SK-N-SH (cell line): ENCODE data around the gene IL18R1. TPM values are rescaled to one million over a fixed set of nuclear protein-coding genes. Genes with fewer than 3 reads are reported as not detected.

Experiments used
- CTCF ChIA-PET: fragments of 300-600, 350-600 bp; formaldehyde crosslinking; extraction: SDS; loops from one replicate; lab custom pipeline; 2021; lab: Yijun Ruan, JAX
- POLR2A ChIA-PET: fragments of 350-600 bp; sonication (Branson Sonifier 250); formaldehyde crosslinking; extraction: SDS; loops from one replicate; lab custom pipeline; 2020; ENCODE audit warnings: antibody characterized with exemption, inconsistent platforms; lab: Yijun Ruan, JAX
- DNase-seq: peaks from one replicate; pipeline ENCODE4 v3.0.0; 2012
- H2AFZ ChIP-seq: fragments of 200-600 bp; sonication (generic); 2 replicates; pipeline ENCODE4 v1.8.1; 2016; ENCODE audit warnings: antibody characterized with exemption, mild to moderate bottlenecking, low read depth
- H3F3A ChIP-seq: fragments of 200-600 bp; sonication (generic); replicated peaks from 2 replicates; pipeline ENCODE3; 2016; ENCODE audit warnings: antibody characterized with exemption, mild to moderate bottlenecking; ENCODE audit not compliant: insufficient read depth
- H3K27ac ChIP-seq, 2 experiments: fragments of 200-500 bp in 1 of 2; fragments of 200-600 bp in 1 of 2; sonication (Bioruptor generic) in 1 of 2; sonication (generic), shearing (Covaris generic) in 1 of 2; 2 replicates each; pipeline versions ENCODE4 v1.5.1 to v1.6.1; 2014 to 2016; ENCODE audit warnings: low read depth in 2 of 2, inconsistent platforms in 1 of 2, low read length in 1 of 2, mild to moderate bottlenecking in 1 of 2, mixed read lengths in 1 of 2
- H3K27me3 ChIP-seq: fragments of 200-600 bp; sonication (generic), shearing (Covaris generic); 2 replicates; pipeline ENCODE4 v1.6.1; 2016; ENCODE audit warnings: mixed run types; ENCODE audit not compliant: insufficient read depth
- H3K36me3 ChIP-seq, 2 experiments: fragments of 200-500 bp in 1 of 2; fragments of 200-600 bp in 1 of 2; sonication (Bioruptor generic) in 1 of 2; sonication (generic) in 1 of 2; replicated peaks in 1 of 2; 2 replicates each; pipeline versions ENCODE3 to v1.5.1; 2014 to 2016; ENCODE audit warnings: low read length in 1 of 2, mild to moderate bottlenecking in 1 of 2; ENCODE audit not compliant: insufficient read depth in 2 of 2, control insufficient read depth in 1 of 2
- H3K4me1 ChIP-seq, 2 experiments: fragments of 200-500 bp in 1 of 2; fragments of 200-600 bp in 1 of 2; sonication (Bioruptor generic) in 1 of 2; sonication (generic), shearing (Covaris generic) in 1 of 2; 2 replicates each; pipeline versions ENCODE4 v1.5.1 to v1.6.1; 2014 to 2016; ENCODE audit warnings: low read depth in 1 of 2, low read length in 1 of 2, mixed run types in 1 of 2; ENCODE audit not compliant: insufficient read depth in 2 of 2, control insufficient read depth in 1 of 2
- H3K4me2 ChIP-seq: fragments of 200-600 bp; sonication (generic), shearing (Covaris generic); 2 replicates; pipeline ENCODE4 v1.6.1; 2017; ENCODE audit warnings: mixed run types
- H3K4me3 ChIP-seq, 2 experiments: fragments of 200-500 bp in 1 of 2; fragments of 200-600 bp in 1 of 2; sonication (Bioruptor generic) in 1 of 2; sonication (generic), shearing (Covaris generic) in 1 of 2; 2 replicates each; pipeline versions ENCODE4 v1.5.1 to v1.8.1; 2014 to 2016; ENCODE audit warnings: low read depth in 2 of 2, inconsistent platforms in 1 of 2, low read length in 1 of 2, mild to moderate bottlenecking in 1 of 2, mixed read lengths in 1 of 2, moderate library complexity in 1 of 2
- H3K79me2 ChIP-seq: fragments of 200-600 bp; sonication (generic); 2 replicates; pipeline ENCODE4 v1.8.1; 2017; ENCODE audit warnings: mild to moderate bottlenecking; ENCODE audit not compliant: insufficient read depth
- H3K9ac ChIP-seq: fragments of 200-600 bp; sonication (generic); 2 replicates; pipeline ENCODE4 v1.6.1; 2017; ENCODE audit warnings: mixed run types
- H3K9me2 ChIP-seq: fragments of 200-600 bp; sonication (generic); 2 replicates; pipeline ENCODE4 v1.6.1; 2017; ENCODE audit warnings: mixed run types
- H3K9me3 ChIP-seq: fragments of 200-600 bp; sonication (generic); 2 replicates; pipeline ENCODE4 v1.6.1; 2017; ENCODE audit warnings: mixed run types, mild to moderate bottlenecking, moderate library complexity
- H4K20me1 ChIP-seq: fragments of 200-600 bp; sonication (generic); 2 replicates; pipeline ENCODE4 v1.6.1; 2017; ENCODE audit warnings: mild to moderate bottlenecking, mixed run types; ENCODE audit not compliant: insufficient read depth
- ELF1 ChIP-seq: IDR thresholded peaks from 2 replicates; pipeline ENCODE4 v1.4.0; 2012
- EZH2phosphoT487 ChIP-seq: fragments of 200-600 bp; sonication (generic); IDR thresholded peaks from 2 replicates; pipeline ENCODE4 v1.6.1; 2017; ENCODE audit warnings: low read depth, mixed run types, mild to moderate bottlenecking, antibody characterized with exemption, moderate library complexity, borderline replicate concordance
- FOXJ3 ChIP-seq: sonication (generic); formaldehyde crosslinking; IDR thresholded peaks from 2 replicates; pipeline ENCODE4 v1.5.1; 2020; ENCODE audit warnings: mild to moderate bottlenecking, missing genetic modification reagents
- FOXM1 ChIP-seq: IDR thresholded peaks from 2 replicates; pipeline ENCODE4 v1.4.0; 2012; ENCODE audit warnings: low read depth, mild to moderate bottlenecking
- GABPA ChIP-seq: IDR thresholded peaks from 2 replicates; pipeline ENCODE4 v1.4.0; 2012; ENCODE audit warnings: low read depth, mild to moderate bottlenecking
- GATA2 ChIP-seq: sonication (generic); formaldehyde crosslinking; IDR thresholded peaks from 2 replicates; pipeline ENCODE4 v1.5.0; 2020; ENCODE audit warnings: mild to moderate bottlenecking, missing genetic modification reagents
- JUND ChIP-seq: IDR thresholded peaks from 2 replicates; pipeline ENCODE4 v1.4.0; 2012
- MEF2A ChIP-seq: IDR thresholded peaks from 2 replicates; pipeline ENCODE4 v1.4.0; 2012; ENCODE audit warnings: low read depth, borderline replicate concordance
- MXI1 ChIP-seq: IDR thresholded peaks from 2 replicates; pipeline ENCODE4 v1.6.1; 2012; ENCODE audit warnings: mild to moderate bottlenecking, low read depth, low read length, improper control_type of control experiment
- NFIC ChIP-seq: IDR thresholded peaks from 2 replicates; pipeline ENCODE4 v1.4.0; 2012; ENCODE audit warnings: borderline replicate concordance
- NRF1 ChIP-seq: IDR thresholded peaks from 2 replicates; pipeline ENCODE4 v1.6.1; 2012; ENCODE audit warnings: low read depth, mild to moderate bottlenecking, low read length
- POLR2AphosphoS5 ChIP-seq: IDR thresholded peaks from 2 replicates; pipeline ENCODE4 v1.6.1; 2012; ENCODE audit warnings: low read depth, low read length
- RAD21 ChIP-seq: IDR thresholded peaks from 2 replicates; pipeline ENCODE4 v1.6.1; 2012; ENCODE audit warnings: mild to moderate bottlenecking, low read length
- REST ChIP-seq: IDR thresholded peaks from 2 replicates; pipeline ENCODE4 v1.6.1; 2012; ENCODE audit warnings: mild to moderate bottlenecking, low read depth, low read length, moderate library complexity
- RFX5 ChIP-seq: IDR thresholded peaks from 2 replicates; pipeline ENCODE4 v1.6.1; 2012; ENCODE audit warnings: mild to moderate bottlenecking, improper control_type of control experiment, low read length
- RXRA ChIP-seq: IDR thresholded peaks from 2 replicates; pipeline ENCODE4 v1.4.0; 2012; ENCODE audit warnings: low read depth, mild to moderate bottlenecking, borderline replicate concordance
- TAF1 ChIP-seq: IDR thresholded peaks from 2 replicates; pipeline ENCODE4 v1.6.1; 2012; ENCODE audit warnings: low read depth, mild to moderate bottlenecking, low read length, moderate library complexity, borderline replicate concordance
- USF1 ChIP-seq: IDR thresholded peaks from 2 replicates; pipeline ENCODE4 v1.4.0; 2012; ENCODE audit warnings: low read depth, borderline replicate concordance
- YY1 ChIP-seq: IDR thresholded peaks from 2 replicates; pipeline ENCODE4 v1.4.0; 2012; ENCODE audit warnings: low read depth, mild to moderate bottlenecking
- ZBTB33 ChIP-seq: IDR thresholded peaks from 2 replicates; pipeline ENCODE4 v1.4.0; 2012; ENCODE audit warnings: low read depth, borderline replicate concordance
- WGBS: methylation state at CpG from one replicate; pipeline ENCODE4 v1.1.6; 2017; ENCODE audit warnings: low lambda C conversion rate; 5-methylcytosine and 5-hydroxymethylcytosine counted together
- polyA plus RNA-seq, 3 experiments: library from polyadenylated mRNA; depleted of rRNA; stranded (reverse); fragments of >200 nt; gene quantifications; 2 replicates each; pipeline ENCODE4 v1.2.3, GENCODE V29; 2012

IL18R1 gene
- polyA plus RNA-seq, 1 of the 3 experiments (the other 2 are of a cell fraction) = not detected

- TF ChIP-seq ZBTB33 = no peak
- no peak for TF ChIP-seq EZH2phosphoT487
- TF ChIP-seq MEF2A = no peak
- TF ChIP-seq FOXJ3 (CRISPR knock-in tag) = no peak
- no peak for TF ChIP-seq NRF1
- TF ChIP-seq YY1 = no peak
- TF ChIP-seq RXRA = no peak
- TF ChIP-seq RFX5 = no peak
- no peak for TF ChIP-seq RAD21
- no peak for TF ChIP-seq GABPA
- TF ChIP-seq NFIC = no peak
- TF ChIP-seq, all 33 proteins: peak for 0
These were observed 70.0 kb downstream of the IL18R1 start (continued) for GRCh38 chr2:102425441-102426132.

- 2% methylated on average over 1 of the region's 1 CpG for WGBS
- DNase-seq = no peak
- TF ChIP-seq RAD21 = no peak
- no peak for TF ChIP-seq JUND
- no peak for TF ChIP-seq GATA2 (CRISPR knock-in tag)
- no peak for TF ChIP-seq MXI1
- TF ChIP-seq TAF1 = no peak
- no peak for TF ChIP-seq USF1
- TF ChIP-seq FOXJ3 (CRISPR knock-in tag) = no peak
- TF ChIP-seq GABPA = no peak
- no peak for TF ChIP-seq POLR2AphosphoS5
- no peak for TF ChIP-seq FOXM1
- TF ChIP-seq REST = no peak
- no peak for TF ChIP-seq ELF1
- ChIA-PET CTCF (interaction anchor here (1.0 kb wide), 1 partner anchor 14 kb away, joined by 3 read pairs; no protein-coding TSS in a partner anchor), POLR2A (no interaction called here)
- H3F3A ChIP-seq = no peaks in the 10 kb centered on the region
- H3K36me3 ChIP-seq = no peaks in the 10 kb centered on the region
- H3K9me3 ChIP-seq = no peaks in the 10 kb centered on the region
- H3K4me2 ChIP-seq = no peak overlapping the region
- no peak overlapping the region for H3K4me3 ChIP-seq
- no peaks in the 10 kb centered on the region; the same call in 1 of the 2 replicates for H3K9me2 ChIP-seq
- H3K4me1 ChIP-seq = no peaks in the 10 kb centered on the region
- H3K27me3 ChIP-seq = no peaks in the 10 kb centered on the region
- H3K79me2 ChIP-seq = no peaks in the 10 kb centered on the region
- H4K20me1 ChIP-seq = no peaks in the 10 kb centered on the region
- H2AFZ ChIP-seq = no peak overlapping the region
- no peak overlapping the region for H3K27ac ChIP-seq
- no peak overlapping the region for H3K9ac ChIP-seq
These were observed 71.7 kb downstream of the IL18R1 start for GRCh38 chr2:102427249-102427648.
